Astrocyte of the cerebellum (primary cell): Measurements from ENCODE around the gene UBE2O.

ENCODE experiments used
- DNase-seq: peaks from one replicate; pipeline ENCODE4 v3.0.0-alpha.2; 2011; ENCODE audit warnings: low read depth
- H3K4me3 ChIP-seq: 2 replicates; pipeline ENCODE4 v1.5.1; 2011; ENCODE audit warnings: mild to moderate bottlenecking, low read depth, low read length, moderate library complexity
- CTCF ChIP-seq: IDR thresholded peaks from 2 replicates; pipeline ENCODE4 v1.5.1; 2012; ENCODE audit warnings: low read length, low read depth, moderate library complexity, mild to moderate bottlenecking; ENCODE audit errors: missing control alignments
- in situ Hi-C: cut with HindIII; loops from 2 replicates; pipeline ENCODE4 v1.10.0; 2017; ENCODE audit warnings: low sequenced_read_pairs

Gene UBE2O

GRCh38 chr17:76484228-76484725 is 31.3 kb upstream of the UBE2O start:
- no peak for TF ChIP-seq CTCF
- no peak overlapping the region for H3K4me3 ChIP-seq
- no peak for DNase-seq
- in situ Hi-C loops, result no loop called here

GRCh38 chr17:76481071-76481655 is 28.2 kb upstream of the UBE2O start:
- in situ Hi-C loops, result no loop called here
- no peak for TF ChIP-seq CTCF
- no peak overlapping the region for H3K4me3 ChIP-seq
- DNase-seq, result no peak

- no peak for TF ChIP-seq CTCF
- DNase-seq, result no peak
- in situ Hi-C loops, result no loop called here
- H3K4me3 ChIP-seq, result no peak overlapping the region
These were observed 27.7 kb upstream of the UBE2O start for GRCh38 chr17:76480632-76481031.

- no peak overlapping the region for H3K4me3 ChIP-seq
- in situ Hi-C loops, result no loop called here
- no peak for DNase-seq
- TF ChIP-seq CTCF, result no peak
These were observed 26.6 kb upstream of the UBE2O start for GRCh38 chr17:76479515-76480060.

- no peak for DNase-seq
- H3K4me3 ChIP-seq, result no peak overlapping the region
- TF ChIP-seq CTCF, result no peak
- in situ Hi-C loops, result no loop called here
These were observed 26.0 kb upstream of the UBE2O start for GRCh38 chr17:76478730-76479514.

- no peak overlapping the region for H3K4me3 ChIP-seq
- DNase-seq, result no peak
- in situ Hi-C loops, result no loop called here
- no peak for TF ChIP-seq CTCF
These were observed 25.1 kb upstream of the UBE2O start for GRCh38 chr17:76478097-76478496.
